ENCODE results near the gene ZFY. TPM values are rescaled to one million over a fixed set of nuclear protein-coding genes. Genes with fewer than 3 reads are reported as not detected.

Gene ZFY
- total RNA-seq, 1 donor from 2014 or later, result 16.8 TPM

GRCh38 chrY:3018546-3018945 is 83.4 kb downstream of the ZFY start:
- Mint-ChIP-seq H3K27me3 (ENCODE audit: low read depth, unreplicated experiment) (no peaks in the 10 kb centered on the region), H3K4me1 (ENCODE audit: low read depth, unreplicated experiment) (no peaks in the 10 kb centered on the region), H3K9me3 (ENCODE audit: unreplicated experiment) (no peaks in the 10 kb centered on the region), H3K27ac (ENCODE audit: unreplicated experiment) (no peak overlapping the region), H3K36me3 (ENCODE audit: low read depth, unreplicated experiment) (no peaks in the 10 kb centered on the region), H3K4me3 (ENCODE audit: unreplicated experiment) (no peak overlapping the region)
- Histone ChIP-seq H4K20me1 (ENCODE audit: insufficient read depth, low read length) (no peaks in the 10 kb centered on the region), H3K4me3 (ENCODE audit: insufficient read depth, low read depth, low read length) (no peak overlapping the region), H3K9ac (ENCODE audit: low read length) (no peak overlapping the region), H2AFZ (ENCODE audit: low read depth, low read length) (no peak overlapping the region), H3K4me1 (ENCODE audit: insufficient read depth, low read length) (no peaks in the 10 kb centered on the region), H3K9me3 (ENCODE audit: insufficient read depth, low read depth, low read length) (no peaks in the 10 kb centered on the region), H3K36me3 (ENCODE audit: insufficient read depth, low read length) (no peaks in the 10 kb centered on the region), H3K4me2 (ENCODE audit: low read length) (no peak overlapping the region), H3K27me3 (ENCODE audit: insufficient read depth, low read length) (no peaks in the 10 kb centered on the region), H3K79me2 (ENCODE audit: insufficient read depth, low read length) (no peaks in the 10 kb centered on the region), H3K27ac (ENCODE audit: low read depth, low read length) (no peak overlapping the region)
- TF ChIP-seq CTCF (IDR thresholded peaks at IDR 0.05; ENCODE audit: insufficient read depth, low read depth, low read length) (no peak), EZH2 (IDR thresholded peaks at IDR 0.05; ENCODE audit: insufficient read depth, low read length) (no peak)
- DNase-seq (ENCODE audit: low read depth), result no peak
- no peak for FAIRE-seq

- TF ChIP-seq EZH2 (IDR thresholded peaks at IDR 0.05; ENCODE audit: insufficient read depth, low read length) (no peak), CTCF (IDR thresholded peaks at IDR 0.05; ENCODE audit: insufficient read depth, low read depth, low read length) (no peak)
- no peak overlapping the region for H3K4me3 ChIP-seq (ENCODE audit: insufficient read depth, low read depth, low read length)
- H3K36me3 ChIP-seq (ENCODE audit: insufficient read depth, low read length), result no peaks in the 10 kb centered on the region
- no peaks in the 10 kb centered on the region for H3K9me3 Mint-ChIP-seq (ENCODE audit: unreplicated experiment)
- no peaks in the 10 kb centered on the region for H3K27me3 ChIP-seq (ENCODE audit: insufficient read depth, low read length)
- H3K27me3 Mint-ChIP-seq (ENCODE audit: low read depth, unreplicated experiment), result no peaks in the 10 kb centered on the region
- no peaks in the 10 kb centered on the region for H3K4me1 ChIP-seq (ENCODE audit: insufficient read depth, low read length)
- H3K79me2 ChIP-seq (ENCODE audit: insufficient read depth, low read length), result no peaks in the 10 kb centered on the region
- H3K4me2 ChIP-seq (ENCODE audit: low read length), result no peak overlapping the region
- no peaks in the 10 kb centered on the region for H4K20me1 ChIP-seq (ENCODE audit: insufficient read depth, low read length)
- no peak for DNase-seq (ENCODE audit: low read depth)
- no peaks in the 10 kb centered on the region for H3K9me3 ChIP-seq (ENCODE audit: insufficient read depth, low read depth, low read length)
- no peak overlapping the region for H3K27ac ChIP-seq (ENCODE audit: low read depth, low read length)
- H3K4me3 Mint-ChIP-seq (ENCODE audit: unreplicated experiment), result no peak overlapping the region
- FAIRE-seq, result no peak
- no peak overlapping the region for H3K27ac Mint-ChIP-seq (ENCODE audit: unreplicated experiment)
- no peak overlapping the region for H3K9ac ChIP-seq (ENCODE audit: low read length)
- no peaks in the 10 kb centered on the region for H3K36me3 Mint-ChIP-seq (ENCODE audit: low read depth, unreplicated experiment)
- no peak overlapping the region for H2AFZ ChIP-seq (ENCODE audit: low read depth, low read length)
- no peaks in the 10 kb centered on the region for H3K4me1 Mint-ChIP-seq (ENCODE audit: low read depth, unreplicated experiment)
Measured at GRCh38 chrY:3019584-3019983, 84.4 kb downstream of the ZFY start.

GRCh38 chrY:3021176-3021575 is 86.0 kb downstream of the ZFY start:
- no peaks in the 10 kb centered on the region for H3K9me3 ChIP-seq (ENCODE audit: insufficient read depth, low read depth, low read length)
- no peaks in the 10 kb centered on the region for H4K20me1 ChIP-seq (ENCODE audit: insufficient read depth, low read length)
- Mint-ChIP-seq H3K9me3 (ENCODE audit: unreplicated experiment) (no peaks in the 10 kb centered on the region), H3K36me3 (ENCODE audit: low read depth, unreplicated experiment) (no peaks in the 10 kb centered on the region), H3K27me3 (ENCODE audit: low read depth, unreplicated experiment) (no peaks in the 10 kb centered on the region), H3K27ac (ENCODE audit: unreplicated experiment) (no peak overlapping the region), H3K4me3 (ENCODE audit: unreplicated experiment) (no peak overlapping the region), H3K4me1 (ENCODE audit: low read depth, unreplicated experiment) (no peaks in the 10 kb centered on the region)
- no peak for DNase-seq (ENCODE audit: low read depth)
- H3K79me2 ChIP-seq (ENCODE audit: insufficient read depth, low read length), result no peaks in the 10 kb centered on the region
- no peak overlapping the region for H3K4me3 ChIP-seq (ENCODE audit: insufficient read depth, low read depth, low read length)
- no peak overlapping the region for H3K9ac ChIP-seq (ENCODE audit: low read length)
- TF ChIP-seq CTCF (IDR thresholded peaks at IDR 0.05; ENCODE audit: insufficient read depth, low read depth, low read length), result no peak
- no peak for FAIRE-seq
- H3K36me3 ChIP-seq (ENCODE audit: insufficient read depth, low read length), result no peaks in the 10 kb centered on the region
- no peak overlapping the region for H3K4me2 ChIP-seq (ENCODE audit: low read length)
- no peak overlapping the region for H3K27ac ChIP-seq (ENCODE audit: low read depth, low read length)
- no peaks in the 10 kb centered on the region for H3K27me3 ChIP-seq (ENCODE audit: insufficient read depth, low read length)
- no peak overlapping the region for H2AFZ ChIP-seq (ENCODE audit: low read depth, low read length)
- H3K4me1 ChIP-seq (ENCODE audit: insufficient read depth, low read length), result no peaks in the 10 kb centered on the region

Data from astrocyte (in vitro differentiated cells and primary cell).